ENCODE results near the gene SYT1. TPM values are rescaled to one million over a fixed set of nuclear protein-coding genes. Genes with fewer than 3 reads are reported as not detected.
"Not testable (repeated sequence)": the region's sequence is repeated elsewhere in the genome, so short reads cannot be mapped to it uniquely, and the experiment has no call there.

SYT1 gene
- total RNA-seq, 1 experiment from 2014 or later = 1.3 TPM

GRCh38 chr12:79033788-79034187 is 169.2 kb downstream of the SYT1 start:
- no peak for TF ChIP-seq CTCF (IDR thresholded peaks at IDR 0.05; ENCODE audit: unreplicated experiment)
- DNase-seq = no peak
- H3K27me3 Mint-ChIP-seq (ENCODE audit: unreplicated experiment) = no peaks in the 10 kb centered on the region
- H3K36me3 Mint-ChIP-seq (ENCODE audit: insufficient read depth, unreplicated experiment) = no peaks in the 10 kb centered on the region
- no peaks in the 10 kb centered on the region for H3K4me1 Mint-ChIP-seq (ENCODE audit: low read depth, unreplicated experiment)
- BruUV-seq (replicated peaks) = no TSS peak
- H3K27ac Mint-ChIP-seq (ENCODE audit: unreplicated experiment) = no peak overlapping the region
- H3K9me3 Mint-ChIP-seq (ENCODE audit: low read depth, unreplicated experiment) = no peaks in the 10 kb centered on the region
- CTCF ChIA-PET = interaction anchor here (0.7 kb wide), 1 partner anchor 110 kb away, joined by 3 read pairs; no protein-coding TSS in a partner anchor
- intact Hi-C loops (cut with micrococcal nuclease; ENCODE audit: unreplicated experiment) = no loop called here
- H3K4me3 Mint-ChIP-seq (ENCODE audit: low read depth, unreplicated experiment) = no peak overlapping the region

- DNase-seq; H3K27ac Mint-ChIP-seq (ENCODE audit: unreplicated experiment); H3K9me3 Mint-ChIP-seq (ENCODE audit: low read depth, unreplicated experiment); CTCF ChIA-PET; H3K4me3 Mint-ChIP-seq (ENCODE audit: low read depth, unreplicated experiment); H3K36me3 Mint-ChIP-seq (ENCODE audit: insufficient read depth, unreplicated experiment); H3K4me1 Mint-ChIP-seq (ENCODE audit: low read depth, unreplicated experiment); intact Hi-C loops (cut with micrococcal nuclease; ENCODE audit: unreplicated experiment); BruUV-seq (replicated peaks); H3K27me3 Mint-ChIP-seq (ENCODE audit: unreplicated experiment): not testable (repeated sequence)
Measured at GRCh38 chr12:79044748-79045147, 180.2 kb downstream of the SYT1 start.

GRCh38 chr12:79045149-79045703 is 180.7 kb downstream of the SYT1 start:
- not testable (repeated sequence) for H3K27ac Mint-ChIP-seq (ENCODE audit: unreplicated experiment); H3K4me3 Mint-ChIP-seq (ENCODE audit: low read depth, unreplicated experiment)

GRCh38 chr12:79046021-79046420 is 181.4 kb downstream of the SYT1 start:
- no TSS peak for BruUV-seq (replicated peaks)
- Mint-ChIP-seq H3K27ac (ENCODE audit: unreplicated experiment) (no peak overlapping the region), H3K36me3 (ENCODE audit: insufficient read depth, unreplicated experiment) (no peaks in the 10 kb centered on the region), H3K4me1 (ENCODE audit: low read depth, unreplicated experiment) (no peaks in the 10 kb centered on the region), H3K9me3 (ENCODE audit: low read depth, unreplicated experiment) (no peaks in the 10 kb centered on the region), H3K4me3 (ENCODE audit: low read depth, unreplicated experiment) (no peak overlapping the region), H3K27me3 (ENCODE audit: unreplicated experiment) (no peaks in the 10 kb centered on the region)
- CTCF ChIA-PET = no interaction called here
- intact Hi-C loops (cut with micrococcal nuclease; ENCODE audit: unreplicated experiment) = no loop called here
- DNase-seq = no peak
- TF ChIP-seq CTCF (IDR thresholded peaks at IDR 0.05; ENCODE audit: unreplicated experiment) = no peak

More at GRCh38 chr12:79045149-79045703, 180.7 kb downstream of the SYT1 start:
- H3K27me3 Mint-ChIP-seq (ENCODE audit: unreplicated experiment); H3K9me3 Mint-ChIP-seq (ENCODE audit: low read depth, unreplicated experiment); intact Hi-C loops (cut with micrococcal nuclease; ENCODE audit: unreplicated experiment); H3K36me3 Mint-ChIP-seq (ENCODE audit: insufficient read depth, unreplicated experiment); BruUV-seq (replicated peaks); CTCF ChIA-PET; DNase-seq; H3K4me1 Mint-ChIP-seq (ENCODE audit: low read depth, unreplicated experiment): not testable (repeated sequence)

- H3K4me3 Mint-ChIP-seq (ENCODE audit: low read depth, unreplicated experiment) = no peak overlapping the region
- BruUV-seq (replicated peaks) = no TSS peak
- no peaks in the 10 kb centered on the region for H3K27me3 Mint-ChIP-seq (ENCODE audit: unreplicated experiment)
- no peak for TF ChIP-seq CTCF (IDR thresholded peaks at IDR 0.05; ENCODE audit: unreplicated experiment)
- H3K36me3 Mint-ChIP-seq (ENCODE audit: insufficient read depth, unreplicated experiment) = no peaks in the 10 kb centered on the region
- no peak overlapping the region for H3K27ac Mint-ChIP-seq (ENCODE audit: unreplicated experiment)
- CTCF ChIA-PET = no interaction called here
- intact Hi-C loops (cut with micrococcal nuclease; ENCODE audit: unreplicated experiment) = no loop called here
- no peak for DNase-seq
- H3K9me3 Mint-ChIP-seq (ENCODE audit: low read depth, unreplicated experiment) = no peaks in the 10 kb centered on the region
- no peaks in the 10 kb centered on the region for H3K4me1 Mint-ChIP-seq (ENCODE audit: low read depth, unreplicated experiment)
Measured at GRCh38 chr12:79048962-79049361, 184.4 kb downstream of the SYT1 start.

Data from Calu3 (cell line).